Adrenal gland (tissue), 12 donors: ENCODE results near the gene WWTR1. TPM values are rescaled to one million over a fixed set of nuclear protein-coding genes. Genes with fewer than 3 reads are reported as not detected.
A peak's percentile ranks its signal among the peaks of the same experiment; 100 is the strongest.

Experiments used
- DNase-seq, 7 donors: peaks; one replicate each; pipeline ENCODE4 v3.0.0-alpha.2; 2019 to 2020
- H3K27ac ChIP-seq, 5 donors: fragments of 200-600 bp; sonication (generic) in 4 of 5; 1 replicate in 3 of 5; 2 replicates in 2 of 5; pipeline versions ENCODE4 v1.5.1 to v1.8.0; 2016 to 2020; ENCODE audit warnings: mild to moderate bottlenecking in 1 of 5
- H3K27me3 ChIP-seq: fragments of 200-600 bp; 2 replicates; pipeline ENCODE4 v1.8.0; 2021
- H3K36me3 ChIP-seq, 2 donors: fragments of 200-600 bp; replicated peaks in 1 of 2; 1 replicate in 1 of 2; 2 replicates in 1 of 2; pipeline versions ENCODE4 v1.5.1 to v1.8.0; 2018 to 2022
- H3K4me1 ChIP-seq, 2 donors: fragments of 200-600 bp; replicated peaks in 1 of 2; 1 replicate in 1 of 2; 2 replicates in 1 of 2; pipeline versions ENCODE4 v1.5.1 to v1.8.0; 2018 to 2021
- H3K4me3 ChIP-seq, 4 donors: fragments of 200-600 bp; sonication (generic) in 3 of 4; one replicate each; pipeline ENCODE4 v1.5.1; 2016 to 2018
- H3K9me3 ChIP-seq, 3 donors: fragments of 200-600 bp; sonication (generic) in 1 of 3; replicated peaks in 1 of 3; 1 replicate in 2 of 3; 2 replicates in 1 of 3; pipeline versions ENCODE4 v1.5.1 to v1.8.0; 2016 to 2021
- CTCF ChIP-seq, 6 experiments: fragments of 450-650 bp in 4 of 6; fragments of 200-600 bp in 2 of 6; sonication (generic) in 1 of 6; IDR thresholded peaks; 1 replicate in 5 of 6; 2 replicates in 1 of 6; pipeline versions ENCODE4 v1.5.1 to v1.8.0; 2016 to 2021; ENCODE audit warnings: antibody characterized with exemption in 6 of 6, mild to moderate bottlenecking in 2 of 6, moderate library complexity in 1 of 6
- POLR2A ChIP-seq, 2 donors: fragments of 450-650 bp; IDR thresholded peaks; one replicate each; pipeline ENCODE4 v1.6.1; 2017; ENCODE audit warnings: antibody characterized with exemption in 2 of 2, mild to moderate bottlenecking in 2 of 2, moderate library complexity in 1 of 2
- WGBS, 4 donors: extraction: QIAGEN DNeasy Blood & Tissue Kit in 2 of 4; methylation state at CpG; one replicate each; pipeline versions ENCODE4 v1.1.5 to v1.1.7; 2013 to 2017; 5-methylcytosine and 5-hydroxymethylcytosine counted together
- intact Hi-C, 2 donors: fragments of 100-400 bp; cut with DNase I; formaldehyde crosslinking; loops; one replicate each; pipeline versions ENCODE4 v1.14.1 to v1.15.0; 2022 to 2023
- polyA plus RNA-seq, 3 donors: library from polyadenylated mRNA; stranded (reverse); fragments of 200-250 nt in 2 of 3; fragments of 350-450 nt in 1 of 3; fragmentation: Illumina TruSeq in 1 of 3; extraction: RNeasy Lipid Tissue Mini Kit (QIAGEN cat#74804) in 1 of 3; gene quantifications; one replicate each; pipeline ENCODE4 v1.2.3, GENCODE V29; 2013 to 2014
- total RNA-seq, 9 donors: library from RNA; depleted of rRNA in 4 of 9; stranded (reverse); fragments of >200 nt in 4 of 9; fragments of 120-200 nt in 1 of 9; fragmentation: NEBNext Ultra II Directional in 1 of 9; extraction: Animal tissue kit (Norgen Biotek cat#: 25700) in 1 of 9; gene quantifications; one replicate each; pipeline versions ENCODE4 v1.1.0 to v1.2.4, GENCODE V29; 2013 to 2023
- donor health status: healthy with polysubstance abuse.
- donor health status: Bipolar disorder and iron deficiency.
- donor health status: DM: yes; HTN: yes; CAD: no.
- donor health status: DM: no; HTN: no; CAD: no.
- donor health status: DM: no; HTN: no; CAD: no.
- donor health status: DM: yes; HTN: yes; CAD: no.

The WWTR1 gene
- total and polyA plus RNA-seq, 12 donors, result 11.9 to 56.2 (median 35.6) TPM

GRCh38 chr3:149634072-149634471 is 23.8 kb downstream of the WWTR1 start:
- no peak for DNase-seq
- Histone ChIP-seq H3K27me3 (no peaks in the 10 kb centered on the region), H3K36me3 (no peaks in the 10 kb centered on the region), H3K4me3 (no peak overlapping the region), H3K4me1 (peaks cover 20 to 24% of the 10 kb centered on the region in 2 donors), H3K27ac (peak overlapping the region in 1 of 5 donors; percentile 5), H3K9me3 (no peaks in the 10 kb centered on the region)
- TF ChIP-seq CTCF (IDR thresholded peaks at IDR 0.05) (no peak), POLR2A (IDR thresholded peaks at IDR 0.05) (no peak)
- WGBS, 4 donors, result 62 to 67% (median 66%) methylated on average over 4 of the region's 4 CpGs
- intact Hi-C loops, result no loop called here

DNA sequence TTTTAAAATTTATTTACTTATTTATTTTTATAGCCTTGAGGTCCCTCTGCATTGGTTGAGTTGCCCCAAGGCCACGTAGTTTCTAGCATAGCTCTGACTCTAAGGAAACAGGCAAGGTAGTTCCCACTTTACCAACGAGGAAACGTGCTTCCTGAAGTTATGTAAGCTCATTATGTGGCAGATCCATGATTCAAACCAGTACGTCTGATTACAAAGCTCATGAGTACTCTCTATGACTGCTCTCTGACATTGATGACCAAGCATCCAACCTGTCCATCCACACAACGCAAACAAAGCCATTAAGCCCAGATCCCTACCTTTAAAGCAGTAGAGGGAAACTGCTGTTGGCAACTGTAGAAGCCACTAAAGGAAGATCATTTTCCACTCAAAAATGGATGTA is 25.6 kb downstream of the WWTR1 start:
- Histone ChIP-seq H3K27ac (no peak overlapping the region), H3K9me3 (no peaks in the 10 kb centered on the region), H3K36me3 (no peaks in the 10 kb centered on the region), H3K4me1 (peaks cover 9 to 12% of the 10 kb centered on the region in 2 donors), H3K27me3 (no peaks in the 10 kb centered on the region), H3K4me3 (no peak overlapping the region)
- WGBS, 4 donors, result 73 to 93% (median 84%) methylated on average over 5 of the region's 5 CpGs
- intact Hi-C loops, result no loop called here
- no peak for DNase-seq
- TF ChIP-seq POLR2A (IDR thresholded peaks at IDR 0.05), result no peak
- no peak for TF ChIP-seq CTCF (IDR thresholded peaks at IDR 0.05)

DNA sequence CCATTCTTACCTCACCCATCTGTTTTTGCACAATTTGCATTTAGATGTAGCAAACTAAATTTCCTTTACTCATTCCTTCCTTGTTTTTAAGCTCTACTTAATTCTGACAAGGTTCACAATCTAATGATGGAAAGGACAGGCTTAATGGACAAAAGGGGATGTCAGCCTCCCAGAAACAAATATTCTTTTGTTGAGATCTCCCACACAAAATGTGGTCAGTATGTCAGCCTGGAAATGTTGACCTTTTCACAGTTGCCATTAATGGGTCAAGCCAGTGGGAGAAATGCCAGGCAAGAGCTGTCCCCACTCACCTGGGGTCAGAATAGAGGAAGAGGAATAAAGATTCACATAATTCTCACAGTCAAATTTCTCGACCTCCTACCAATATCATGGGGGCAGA is 27.0 kb downstream of the WWTR1 start:
- Histone ChIP-seq H3K9me3 (no peaks in the 10 kb centered on the region), H3K36me3 (no peaks in the 10 kb centered on the region), H3K4me3 (no peak overlapping the region), H3K27me3 (no peaks in the 10 kb centered on the region), H3K27ac (no peak overlapping the region), H3K4me1 (peaks cover 9 to 15% of the 10 kb centered on the region in 2 donors)
- DNase-seq, result no peak
- TF ChIP-seq CTCF (IDR thresholded peaks at IDR 0.05) (no peak), POLR2A (IDR thresholded peaks at IDR 0.05) (no peak)
- intact Hi-C loops, result no loop called here
- 76 to 95% (median 83%) methylated on average over 1 of the region's 1 CpG for WGBS, 4 donors

GRCh38 chr3:149628957-149629670 is 28.7 kb downstream of the WWTR1 start:
- 83 to 90% (median 88%) methylated on average over 6 of the region's 6 CpGs for WGBS, 4 donors
- no peak for DNase-seq
- TF ChIP-seq CTCF (IDR thresholded peaks at IDR 0.05) (no peak), POLR2A (IDR thresholded peaks at IDR 0.05) (no peak)
- Histone ChIP-seq H3K4me1 (peaks cover 1 to 12% of the 10 kb centered on the region in 2 donors), H3K27ac (no peak overlapping the region), H3K9me3 (no peaks in the 10 kb centered on the region), H3K4me3 (no peak overlapping the region), H3K27me3 (no peaks in the 10 kb centered on the region), H3K36me3 (no peaks in the 10 kb centered on the region)
- intact Hi-C loops, result no loop called here
